Midbrain (tissue), 1 donor: ENCODE results near the gene KDM4D.
"Not testable (repeated sequence)": the region's sequence is repeated elsewhere in the genome, so short reads cannot be mapped to it uniquely, and the experiment has no call there.

ENCODE experiments used
- DNase-seq: peaks from one replicate; lab custom pipeline; 2025; lab: John Stamatoyannopoulos, UW

The KDM4D gene

GRCh38 chr11:95033051-95033450 lies 59.5 kb downstream of the KDM4D start:
- no peak for DNase-seq

GRCh38 chr11:95035316-95035715 lies 61.8 kb downstream of the KDM4D start:
- no peak for DNase-seq

DNA sequence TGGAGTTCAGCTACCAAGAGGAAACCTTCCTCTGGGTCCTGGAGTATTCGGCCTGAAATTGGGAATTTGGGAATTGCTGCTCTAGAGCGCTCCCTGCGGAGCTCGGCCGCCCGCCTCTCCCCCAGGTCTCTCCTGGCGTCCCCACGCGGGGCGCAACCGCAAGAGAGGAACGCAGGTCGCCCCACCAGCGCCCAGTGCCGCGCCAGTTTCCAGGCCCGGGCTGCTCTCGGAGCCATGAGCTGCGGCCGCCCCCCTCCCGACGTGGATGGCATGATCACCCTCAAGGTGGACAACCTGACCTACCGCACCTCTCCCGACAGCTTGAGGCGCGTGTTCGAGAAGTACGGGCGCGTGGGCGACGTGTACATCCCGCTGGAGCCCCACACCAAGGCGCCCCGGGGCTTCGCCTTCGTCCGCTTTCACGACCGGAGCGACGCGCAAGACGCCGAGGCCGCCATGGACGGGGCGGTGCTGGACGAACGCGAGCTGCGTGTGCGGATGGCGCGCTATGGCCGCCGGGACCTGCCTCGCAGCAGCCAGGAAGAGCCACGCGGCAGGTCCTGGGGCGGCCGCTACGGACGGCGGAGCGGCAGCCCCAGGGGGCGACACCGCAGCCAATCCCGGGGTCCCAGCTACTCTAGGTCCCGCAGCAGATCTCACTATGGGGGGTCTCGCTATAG lies 64.0 kb downstream of the KDM4D start:
- not testable (repeated sequence) for DNase-seq

DNA sequence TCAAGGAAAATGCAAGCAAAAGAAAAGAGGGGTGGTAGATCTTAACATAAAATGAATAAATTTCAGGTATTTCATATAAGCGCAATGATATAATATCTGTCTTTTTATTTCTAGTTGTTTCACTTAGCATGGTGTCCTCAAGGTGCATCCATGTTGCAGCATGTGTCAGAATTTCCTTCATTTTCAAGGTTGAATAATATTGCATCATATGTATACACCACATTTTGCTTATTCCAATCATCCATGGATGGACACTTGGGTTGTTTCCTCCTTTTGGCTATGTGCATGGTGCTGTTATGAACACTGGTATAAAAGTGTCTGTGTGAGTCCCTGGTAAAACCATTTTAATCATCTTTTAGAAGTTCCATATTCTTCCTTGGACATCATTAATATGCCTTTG lies 68.7 kb downstream of the KDM4D start:
- DNase-seq = no peak

DNA sequence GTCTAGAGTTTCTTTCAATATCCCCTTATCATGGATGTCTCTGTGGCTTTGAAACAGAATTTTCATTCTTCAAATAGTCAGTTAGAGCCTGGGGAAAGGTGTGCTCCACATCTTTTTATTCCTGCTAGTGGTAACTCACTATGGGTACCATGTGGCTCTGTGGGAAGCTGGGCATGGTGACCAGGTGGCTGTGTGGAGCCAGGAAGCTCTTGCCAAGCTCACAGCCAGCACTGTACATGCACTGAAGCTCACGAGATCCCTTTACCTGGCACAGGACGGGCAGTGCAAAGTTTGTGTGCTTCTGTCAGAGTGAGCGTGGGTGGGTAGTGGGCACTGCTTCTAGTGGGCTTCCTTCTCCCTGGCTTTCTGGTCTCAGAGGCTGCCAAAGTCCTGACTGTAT lies 69.4 kb downstream of the KDM4D start:
- DNase-seq = no peak

DNA sequence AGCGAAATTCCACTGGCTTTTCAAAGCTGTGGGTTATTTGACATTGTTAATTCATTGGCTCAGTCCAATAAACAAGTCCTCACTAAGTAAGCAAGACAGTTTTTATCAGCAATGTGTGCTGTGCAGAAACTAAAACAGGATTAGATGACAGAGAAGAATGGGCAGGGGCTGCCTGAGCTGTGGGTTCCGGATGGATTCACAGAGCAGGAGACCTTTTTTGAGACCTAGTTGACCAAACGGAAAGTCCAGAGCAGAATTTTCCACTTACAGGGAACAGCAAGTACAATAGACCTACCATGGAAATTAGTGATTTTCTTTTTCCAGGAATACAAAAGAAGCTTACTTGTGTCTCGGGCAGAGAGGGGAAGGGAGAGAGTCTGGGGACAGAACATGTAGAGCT lies 70.5 kb downstream of the KDM4D start:
- DNase-seq = no peak

DNA sequence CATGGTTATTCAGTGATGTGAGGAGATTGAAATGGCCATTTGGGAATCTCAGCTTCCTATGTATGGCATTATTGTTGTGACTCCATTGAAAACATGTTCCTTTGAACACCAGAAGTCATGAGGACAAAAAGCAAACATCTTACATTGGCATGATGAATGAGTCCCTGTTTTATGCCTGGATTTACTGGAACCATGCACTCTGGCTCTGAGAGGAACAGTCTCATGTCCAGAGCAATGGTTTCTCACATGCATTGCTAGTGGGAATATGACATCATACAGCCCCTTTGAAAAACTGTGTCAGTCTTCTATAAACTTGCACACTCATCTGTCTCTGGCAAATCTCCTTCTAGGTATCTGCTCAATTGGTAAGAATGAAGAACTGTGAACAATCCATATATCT lies 72.3 kb downstream of the KDM4D start:
- DNase-seq = no peak
